ENCODE data around the gene CYYR1.

CYYR1 gene

GRCh38 chr21:26433386-26433785, 139.7 kb downstream of the CYYR1 start:
- DNase-seq (ENCODE audit: low read depth): no peak

- no peak for DNase-seq (ENCODE audit: low read depth)
Observed at GRCh38 chr21:26432410-26432809, 140.7 kb downstream of the CYYR1 start.

GRCh38 chr21:26425576-26425975, 147.5 kb downstream of the CYYR1 start:
- no peak for DNase-seq (ENCODE audit: low read depth)

- DNase-seq (ENCODE audit: low read depth): no peak
Observed at GRCh38 chr21:26423511-26423910, 149.6 kb downstream of the CYYR1 start.

GRCh38 chr21:26422706-26423105, 150.4 kb downstream of the CYYR1 start:
- no peak for DNase-seq (ENCODE audit: low read depth)

GRCh38 chr21:26422138-26422537, 150.9 kb downstream of the CYYR1 start:
- no peak for DNase-seq (ENCODE audit: low read depth)

GRCh38 chr21:26421724-26422123, 151.4 kb downstream of the CYYR1 start:
- no peak for DNase-seq (ENCODE audit: low read depth)

Measured in GM04504 (cell line).